AML-193 (cell line): ENCODE measurements around the gene FADS1.
A peak's percentile ranks its signal among the peaks of the same experiment; 100 is the strongest.

ENCODE experiments used
- DNase-seq, 2 experiments: peaks; one replicate each; lab custom pipeline; 2025; lab: John Stamatoyannopoulos, UW

FADS1 gene

DNA sequence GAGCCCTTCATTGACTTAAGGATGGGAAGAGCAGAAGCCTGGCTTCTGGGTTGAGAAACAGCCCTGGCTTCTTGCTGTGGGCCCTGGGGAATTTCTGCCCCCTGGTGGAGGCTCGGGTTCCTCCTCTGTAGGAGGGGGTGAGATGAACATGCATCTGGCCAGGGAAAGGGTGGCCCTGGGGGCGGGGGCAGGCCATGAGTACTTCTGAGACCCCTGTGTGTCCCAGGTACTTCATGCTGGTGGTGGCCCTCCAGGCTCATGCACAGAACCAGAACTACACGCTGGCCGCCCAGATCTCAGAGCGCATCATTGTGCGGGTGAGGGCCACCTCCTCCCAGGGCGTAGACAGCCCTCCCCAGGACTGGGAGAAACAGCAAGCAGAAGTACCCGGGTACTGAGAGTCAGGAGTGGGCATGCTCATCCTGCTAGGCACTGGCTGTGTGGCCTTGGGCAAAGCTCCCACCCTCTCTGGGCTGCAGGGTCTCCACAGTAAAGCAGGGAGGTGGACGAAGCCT, 40.2 kb downstream of the FADS1 start:
- DNase-seq: peak; percentile 33 to 71

DNA sequence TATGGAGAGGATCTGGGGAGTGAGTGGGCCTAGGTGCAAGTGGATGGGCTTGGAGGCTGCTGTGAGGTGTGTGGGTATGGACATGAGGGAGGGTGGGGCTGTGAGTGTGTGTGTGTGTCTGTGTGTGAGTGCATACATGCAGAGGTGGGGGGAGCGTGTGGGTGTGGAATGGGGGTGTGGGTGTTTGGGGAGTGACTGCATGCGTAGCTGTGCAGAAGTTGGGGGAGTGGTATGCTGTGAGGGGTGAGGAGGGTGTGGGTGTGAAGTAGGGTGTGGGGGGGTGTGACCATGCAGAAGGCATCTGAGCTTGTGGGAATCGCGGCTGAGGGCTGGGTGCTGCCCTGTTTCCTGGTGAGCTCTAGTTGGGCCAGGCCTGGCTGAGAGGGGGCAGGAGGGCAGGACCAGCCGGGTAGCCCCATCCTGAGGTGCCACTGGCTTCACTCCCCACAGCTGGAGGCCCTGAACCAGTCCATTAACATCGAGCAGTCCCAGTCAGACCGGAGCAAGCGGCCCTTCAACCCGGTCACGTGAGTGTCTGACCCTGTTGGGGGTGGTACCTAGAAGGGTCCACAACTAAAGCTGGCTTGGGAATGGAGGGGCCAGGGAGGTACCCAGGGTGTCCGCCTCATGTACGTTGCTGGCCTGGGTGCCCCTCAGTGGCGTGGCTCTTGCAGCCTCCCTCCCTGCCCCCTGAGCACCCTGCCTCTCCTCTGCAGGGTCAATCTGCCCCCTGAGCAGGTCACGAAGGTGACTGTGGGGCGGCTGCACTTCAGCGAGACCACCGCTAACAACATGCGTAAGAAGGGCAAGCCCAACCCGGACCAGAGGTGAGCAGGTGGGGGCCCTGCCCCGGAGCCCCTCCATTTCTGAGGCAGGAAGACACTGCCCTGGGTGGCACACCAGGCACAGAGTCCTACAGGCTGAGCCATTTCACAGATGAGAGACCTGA, 40.9 kb downstream of the FADS1 start:
- no peak for DNase-seq

DNA sequence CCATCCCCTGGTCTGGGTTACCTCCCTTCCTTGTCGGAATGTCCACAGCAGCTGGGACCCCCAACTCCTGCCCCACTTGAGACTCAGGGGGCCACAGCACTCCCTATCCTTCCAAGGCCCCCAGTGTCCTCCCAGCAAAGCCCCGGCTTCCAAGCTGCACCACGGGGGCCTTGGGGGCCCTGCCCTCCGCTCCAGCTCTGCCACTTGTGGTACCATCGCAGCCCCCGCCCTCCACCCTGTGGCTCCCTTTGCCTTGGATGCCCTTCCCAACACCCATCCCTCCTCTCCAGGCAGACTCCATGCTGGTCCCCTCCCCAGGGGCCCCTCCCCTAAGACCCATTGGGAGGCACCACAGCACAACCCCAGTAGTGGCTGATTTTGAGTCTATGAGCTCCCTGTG, 41.7 kb downstream of the FADS1 start:
- no peak for DNase-seq

DNA sequence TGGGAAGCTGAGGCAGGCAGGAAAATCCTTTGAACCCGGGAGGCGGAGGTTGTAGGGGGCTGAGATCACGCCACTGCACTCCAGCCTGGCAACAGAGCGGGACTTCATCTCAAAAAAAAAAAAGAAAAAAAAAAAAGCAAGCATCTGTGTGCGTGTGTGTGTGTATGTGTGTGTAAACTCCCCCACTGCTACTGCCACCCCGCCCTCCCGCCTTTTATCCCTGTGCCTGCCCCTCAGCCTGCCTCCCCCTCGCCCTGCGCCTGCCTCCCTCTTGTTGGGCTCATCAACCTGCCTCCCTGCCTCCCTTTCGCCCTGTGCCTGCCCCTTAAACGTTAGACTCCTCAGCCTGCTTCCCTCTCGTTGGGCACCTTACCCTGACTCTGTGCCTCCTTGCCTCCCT, 42.4 kb downstream of the FADS1 start:
- no peak for DNase-seq

DNA sequence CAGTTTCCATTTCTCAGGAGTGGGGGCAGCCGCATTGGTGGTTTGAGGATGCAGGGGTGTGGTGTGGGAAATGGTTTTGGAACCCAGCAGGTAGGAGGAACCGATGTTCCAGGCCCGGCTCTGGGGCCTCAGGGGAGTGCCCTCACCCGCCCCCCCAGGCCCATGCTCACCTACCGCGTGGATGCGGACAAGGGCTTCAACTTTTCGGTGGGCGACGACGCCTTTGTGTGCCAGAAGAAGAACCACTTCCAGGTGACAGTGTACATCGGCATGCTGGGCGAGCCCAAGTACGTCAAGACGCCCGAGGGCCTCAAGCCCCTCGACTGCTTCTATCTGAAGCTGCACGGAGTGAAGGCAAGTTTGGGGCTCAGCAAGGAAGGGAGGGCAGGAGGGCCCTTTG, 43.0 kb downstream of the FADS1 start:
- DNase-seq: no peak

DNA sequence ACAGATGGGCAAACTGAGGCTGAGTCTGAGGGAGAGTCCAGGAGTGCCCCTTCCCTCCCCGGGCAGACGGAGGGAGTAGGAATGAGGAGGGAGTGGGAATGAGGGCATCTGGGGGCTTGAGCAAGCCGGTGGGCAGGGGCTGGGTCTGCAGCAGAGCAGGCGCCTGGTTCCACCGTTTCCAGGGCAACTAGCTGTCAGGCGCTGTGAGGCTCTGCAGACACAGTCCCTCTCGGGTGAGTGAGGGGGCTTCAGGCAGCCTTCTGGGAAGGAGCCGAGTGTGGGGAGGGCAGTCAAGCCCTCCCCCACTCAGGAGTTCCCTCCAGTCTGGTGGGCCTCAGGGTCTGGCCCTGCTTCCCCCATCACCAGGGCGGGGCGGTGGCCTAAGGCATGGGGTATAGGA, 43.4 kb downstream of the FADS1 start:
- no peak for DNase-seq

DNA sequence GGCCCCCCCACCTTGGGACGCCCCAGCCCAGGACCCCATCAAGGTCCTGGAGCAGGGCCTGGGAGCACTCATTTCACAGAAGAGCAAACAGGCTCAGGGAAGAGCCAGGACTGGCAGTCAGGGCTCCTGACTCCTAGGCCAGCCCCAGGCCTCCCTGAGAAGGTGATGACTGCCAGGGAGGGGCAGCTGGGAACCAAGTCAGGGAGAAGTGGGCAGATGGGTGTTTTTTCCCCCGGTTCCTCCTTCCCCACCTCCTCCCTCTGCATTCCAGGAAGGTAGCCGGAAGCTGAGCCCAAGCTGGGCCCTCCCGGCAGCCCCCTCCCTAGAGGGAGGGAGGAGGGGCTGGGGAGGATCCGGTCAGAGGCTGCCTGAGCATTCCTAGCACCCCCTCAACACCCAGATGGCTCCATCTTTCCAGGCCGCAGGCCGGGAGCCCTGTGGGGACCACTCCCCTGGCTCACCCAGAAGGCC, 44.8 kb downstream of the FADS1 start:
- no peak for DNase-seq

DNA sequence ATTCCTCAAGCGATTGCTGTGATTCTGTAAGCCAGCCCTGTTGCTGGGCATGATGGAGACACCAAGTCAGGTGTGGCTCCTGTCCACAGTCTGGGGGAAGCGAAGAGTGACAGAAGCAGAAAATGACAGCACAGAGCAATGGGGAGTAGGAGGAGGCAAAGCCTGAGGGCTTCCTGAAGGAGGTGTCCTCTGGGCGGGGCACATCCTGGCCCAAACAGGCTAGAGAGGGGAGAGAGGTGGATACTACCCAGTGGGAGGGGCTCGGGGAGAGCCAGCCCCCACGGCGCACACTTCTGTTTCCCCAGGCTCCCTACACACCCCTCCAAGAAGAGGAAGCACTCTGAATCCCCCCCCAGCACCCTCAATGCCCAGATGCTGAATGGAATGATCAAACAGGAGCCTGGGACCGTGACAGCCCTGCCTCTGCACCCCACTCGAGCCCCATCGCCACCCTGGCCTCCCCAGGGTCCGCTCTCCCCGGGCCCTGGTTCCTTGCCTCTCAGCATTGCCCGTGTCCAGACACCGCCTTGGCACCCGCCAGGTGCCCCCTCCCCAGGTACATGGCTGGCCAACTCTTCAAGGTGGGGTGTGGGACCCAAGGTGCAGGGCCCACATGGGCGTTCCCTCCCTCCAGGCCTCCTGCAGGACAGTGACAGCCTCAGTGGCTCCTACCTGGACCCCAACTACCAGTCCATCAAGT, 45.5 kb downstream of the FADS1 start:
- no peak for DNase-seq

DNA sequence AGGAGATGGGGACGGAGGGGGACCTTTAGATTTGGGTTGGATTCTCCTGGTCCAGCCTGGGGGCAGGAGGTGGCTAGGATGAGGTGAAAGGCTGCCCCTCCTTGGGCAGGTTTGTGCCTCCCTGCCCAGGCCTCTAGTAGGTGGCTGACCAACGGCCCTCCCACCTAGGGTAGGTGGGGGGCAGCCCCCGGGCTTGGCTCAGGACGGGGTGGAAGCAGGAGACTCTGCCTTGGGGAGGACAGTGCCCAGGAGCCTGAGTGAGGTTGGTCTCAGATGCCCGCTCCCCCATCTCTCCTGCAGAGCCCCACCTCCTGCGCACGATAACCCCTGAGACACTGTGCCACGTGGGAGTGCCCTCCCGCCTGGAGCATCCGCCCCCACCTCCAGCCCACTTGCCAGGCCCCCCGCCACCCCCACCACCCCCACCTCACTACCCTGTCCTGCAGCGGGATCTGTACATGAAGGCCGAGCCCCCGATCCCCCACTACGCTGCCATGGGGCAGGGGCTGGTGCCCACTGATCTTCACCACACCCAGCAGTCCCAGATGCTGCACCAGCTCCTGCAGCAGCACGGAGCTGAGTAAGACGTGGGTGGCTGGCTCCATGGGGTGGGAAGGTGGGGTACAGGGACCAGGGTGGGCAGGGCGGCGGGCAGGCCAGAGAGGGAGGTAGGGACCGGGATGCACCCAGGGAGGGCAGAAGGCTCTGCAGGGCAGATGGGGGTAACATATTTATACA, 46.7 kb downstream of the FADS1 start:
- no peak for DNase-seq

DNA sequence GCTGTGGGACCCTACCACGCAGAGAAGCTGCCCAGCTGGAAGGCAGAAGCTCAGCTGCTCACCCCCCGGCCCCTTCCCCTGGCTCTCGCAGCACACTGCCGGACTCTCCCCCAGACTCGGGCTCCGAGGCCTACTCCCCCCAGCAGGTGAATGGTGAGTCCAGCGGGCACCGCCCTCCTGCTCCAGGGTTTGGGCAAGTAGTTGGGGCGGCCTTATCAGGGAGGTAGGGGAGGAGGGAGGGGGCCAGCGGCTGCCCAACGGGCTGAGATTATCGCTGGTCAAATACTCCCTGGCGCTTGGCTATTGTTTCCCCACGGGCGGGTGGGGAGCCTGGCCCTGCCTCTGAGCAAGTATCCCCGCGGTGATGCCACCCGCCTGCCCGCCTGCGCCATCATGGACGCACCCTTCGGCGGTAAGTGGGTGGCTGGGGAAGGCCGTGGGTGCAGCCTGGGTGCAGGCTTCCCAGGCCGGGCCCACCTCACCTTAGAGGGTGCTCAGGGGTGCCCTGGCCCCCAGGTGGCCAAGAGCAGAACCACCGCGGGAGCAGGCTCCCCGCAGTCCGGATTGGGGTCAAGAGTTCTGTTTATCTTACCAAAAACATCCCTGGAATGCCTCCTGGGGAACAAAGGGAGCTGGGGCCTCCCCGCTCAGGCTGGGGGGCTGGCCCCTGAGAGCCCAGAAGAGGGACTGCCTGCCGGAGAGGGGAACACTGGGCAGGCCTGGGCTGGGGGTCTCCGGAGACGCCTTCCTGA, 47.5 kb downstream of the FADS1 start:
- DNase-seq: no peak

DNA sequence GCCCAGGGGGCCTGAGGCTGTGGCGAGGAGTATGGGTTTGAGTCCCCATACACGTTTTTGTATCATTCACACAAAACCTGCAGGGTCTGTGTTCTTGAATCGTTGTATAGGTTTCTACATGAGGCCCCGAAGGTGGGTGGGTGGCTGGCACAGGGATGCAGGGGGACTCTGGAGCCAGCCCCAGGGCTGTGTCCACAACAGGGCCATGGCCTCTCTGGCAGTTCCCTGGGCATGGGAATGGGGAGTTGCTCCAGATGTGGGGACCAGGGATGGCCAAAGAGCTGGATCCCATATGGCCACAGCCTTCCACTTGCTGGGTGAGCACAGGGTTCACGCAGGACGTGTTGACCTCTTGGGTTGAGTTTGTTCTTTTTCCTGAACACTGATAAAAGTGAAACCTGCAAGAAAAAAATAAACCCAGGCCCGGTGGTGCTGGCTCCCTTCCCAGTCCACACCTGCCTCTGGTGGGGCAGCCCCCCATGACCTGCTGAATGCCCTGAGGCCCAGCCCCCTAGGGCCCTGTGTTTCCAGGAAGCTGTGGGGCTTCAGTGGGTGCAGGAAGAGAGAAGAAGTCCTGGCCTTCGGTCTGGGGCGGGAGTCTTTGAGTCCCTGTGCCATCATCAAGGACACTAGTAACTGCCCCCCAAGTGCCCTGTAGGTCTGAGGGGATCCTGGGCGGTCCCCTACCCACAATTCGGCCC, 48.3 kb downstream of the FADS1 start:
- no peak for DNase-seq

DNA sequence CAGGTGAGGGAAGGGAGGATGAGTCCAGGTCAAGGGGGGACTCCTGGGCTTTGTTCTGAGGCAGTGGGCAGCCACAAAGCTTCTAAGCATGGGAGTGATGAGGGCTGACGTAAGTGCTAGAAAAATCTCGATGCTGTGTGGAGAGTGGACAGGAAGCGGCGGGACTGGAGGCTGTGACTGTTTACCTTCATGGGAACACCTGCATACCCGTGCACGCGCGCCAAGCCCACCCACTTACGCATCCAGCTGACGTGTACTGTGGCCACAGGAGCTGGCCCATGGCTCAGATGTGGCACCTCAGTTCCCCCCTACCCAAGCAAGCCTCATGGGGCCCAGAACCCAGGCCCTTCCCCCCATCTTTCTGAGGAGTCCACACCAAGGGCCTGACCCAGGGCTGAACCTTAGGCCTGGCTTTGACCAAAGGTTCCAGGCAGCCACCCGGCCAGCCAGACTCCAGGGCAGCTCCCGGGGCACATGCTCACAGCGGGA, 50.4 kb downstream of the FADS1 start:
- DNase-seq: no peak

DNA sequence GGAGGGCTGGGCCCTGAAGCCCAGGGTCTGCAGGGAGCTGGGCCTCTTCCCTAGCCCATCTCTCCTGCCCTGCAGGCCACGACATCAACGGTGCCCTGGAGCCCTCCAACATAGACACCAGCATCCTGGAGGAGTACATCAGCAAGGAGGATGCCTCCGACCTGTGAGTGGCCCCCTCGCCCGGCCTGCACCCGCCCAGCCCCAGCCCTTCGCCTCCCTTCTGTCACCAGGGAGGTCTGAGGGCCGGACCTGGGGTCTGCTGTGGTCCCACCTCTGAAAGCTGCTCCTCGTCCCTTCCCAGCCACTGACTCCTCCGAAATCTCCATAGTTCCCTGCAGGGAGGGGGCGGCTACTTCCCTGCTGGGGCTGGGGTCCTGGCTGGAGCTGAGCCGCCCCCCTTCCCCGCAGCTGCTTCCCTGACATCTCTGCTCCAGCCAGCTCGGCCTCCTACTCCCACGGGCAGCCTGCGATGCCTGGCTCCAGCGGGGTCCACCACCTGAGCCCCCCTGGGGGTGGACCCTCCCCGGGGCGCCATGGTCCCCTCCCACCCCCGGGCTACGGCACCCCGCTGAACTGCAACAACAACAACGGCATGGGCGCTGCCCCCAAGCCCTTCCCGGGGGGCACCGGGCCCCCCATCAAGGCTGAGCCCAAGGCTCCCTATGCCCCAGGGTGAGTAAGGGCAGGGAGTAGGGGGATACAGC, 51.1 kb downstream of the FADS1 start:
- no peak for DNase-seq

DNA sequence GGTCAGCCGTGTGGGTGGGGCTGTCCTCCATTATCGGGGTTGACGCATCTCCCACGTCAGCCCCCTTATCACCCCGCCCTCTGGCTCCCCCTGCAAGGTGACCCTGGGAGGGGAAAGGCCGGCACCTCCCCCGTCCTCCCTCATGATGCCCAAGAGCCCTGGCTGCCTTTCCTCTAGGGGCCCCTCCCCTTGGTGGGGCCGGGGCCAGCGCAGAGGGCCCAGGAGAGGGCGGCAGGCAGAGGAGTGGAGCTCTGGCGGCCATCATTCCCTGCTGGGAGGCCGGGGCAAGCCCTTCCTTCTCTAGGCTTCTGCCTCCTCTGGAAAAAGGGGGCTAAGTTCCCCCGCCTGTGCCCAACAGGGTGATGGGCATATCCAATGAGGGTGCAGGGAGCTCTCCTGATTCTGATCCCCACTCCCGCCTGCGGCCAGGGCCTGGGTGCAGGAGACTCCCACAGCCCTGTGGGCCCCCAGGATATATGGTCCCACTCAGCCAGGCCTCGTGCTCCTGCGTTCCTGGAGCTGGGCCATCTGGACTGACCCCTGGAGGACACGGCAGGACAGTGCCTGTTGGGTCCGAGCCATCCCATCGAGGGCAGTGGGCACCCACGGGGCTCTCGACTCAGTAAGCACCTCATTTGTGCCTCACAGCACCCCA, 52.1 kb downstream of the FADS1 start:
- no peak for DNase-seq

DNA sequence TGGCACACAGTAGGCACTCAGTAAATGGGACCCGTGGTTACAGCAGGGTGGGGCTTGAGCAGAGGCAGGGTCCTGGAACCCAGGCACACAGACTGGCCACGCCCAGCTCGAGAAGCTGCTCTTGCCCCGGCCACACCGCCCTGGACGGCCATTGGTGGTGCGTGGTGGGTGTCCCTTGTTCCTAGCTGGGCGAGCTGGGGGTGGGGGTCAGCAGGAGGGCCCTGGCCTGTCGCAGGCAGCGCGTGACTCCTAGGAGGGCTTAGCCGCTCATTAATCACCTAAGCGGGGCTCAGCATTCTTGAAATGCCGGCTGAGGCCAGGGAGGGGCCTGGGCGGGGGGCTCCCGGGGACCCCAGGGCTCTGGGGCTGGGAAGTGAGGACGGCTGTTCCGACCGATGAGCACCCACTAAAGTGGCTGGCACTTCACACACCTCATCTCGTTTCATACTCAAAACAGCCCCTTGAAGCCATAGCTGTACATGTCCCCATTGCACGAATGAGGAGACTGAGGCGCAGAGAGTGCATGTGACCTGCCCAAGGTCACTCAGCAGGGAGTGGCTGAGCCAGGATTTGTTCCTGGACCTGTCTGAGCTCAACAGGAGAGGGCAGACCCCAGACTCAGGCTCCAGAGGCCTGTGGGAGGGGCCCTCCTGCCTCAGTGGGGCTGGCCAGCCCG, 52.7 kb downstream of the FADS1 start:
- no peak for DNase-seq

DNA sequence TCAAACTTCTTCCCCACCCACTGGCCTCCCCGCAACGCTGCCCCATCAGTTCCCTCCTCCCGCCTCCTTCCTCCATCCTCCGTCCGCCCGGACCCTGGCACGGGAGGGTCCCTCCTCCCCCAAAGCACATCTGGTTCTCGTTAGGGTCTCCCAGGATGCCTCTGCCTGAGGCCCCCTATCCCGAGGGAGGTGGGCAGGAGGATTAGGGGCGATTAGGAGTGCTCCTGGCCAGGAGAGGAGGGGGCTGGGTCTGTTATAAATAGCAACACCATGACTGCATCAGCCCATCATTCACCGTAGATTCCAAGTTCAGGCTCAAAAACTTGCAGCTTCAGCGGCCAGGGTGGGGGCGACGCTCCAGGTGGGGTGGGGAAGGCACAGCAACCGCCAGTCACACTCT, 54.0 kb downstream of the FADS1 start:
- no peak for DNase-seq

DNA sequence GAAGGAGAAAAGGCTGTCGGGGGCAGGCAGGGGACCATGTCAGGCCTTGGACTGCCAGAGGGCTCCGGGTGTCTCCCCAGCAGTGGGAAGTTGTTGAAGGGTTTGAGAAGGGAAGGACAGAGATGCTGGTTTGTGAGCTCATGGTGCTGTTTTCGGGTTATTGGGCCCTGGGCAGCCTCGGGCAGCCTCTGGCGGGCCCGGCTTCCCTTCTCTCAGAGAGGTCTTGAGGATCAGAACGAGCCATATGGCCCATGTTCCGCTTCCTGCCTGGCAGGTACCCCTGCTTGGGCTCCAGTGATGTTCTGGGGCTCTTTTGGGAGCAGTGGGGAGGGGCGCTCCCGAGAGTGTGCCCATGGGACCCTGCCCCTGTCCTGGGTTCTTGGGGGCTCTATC, 54.6 kb downstream of the FADS1 start:
- no peak for DNase-seq

DNA sequence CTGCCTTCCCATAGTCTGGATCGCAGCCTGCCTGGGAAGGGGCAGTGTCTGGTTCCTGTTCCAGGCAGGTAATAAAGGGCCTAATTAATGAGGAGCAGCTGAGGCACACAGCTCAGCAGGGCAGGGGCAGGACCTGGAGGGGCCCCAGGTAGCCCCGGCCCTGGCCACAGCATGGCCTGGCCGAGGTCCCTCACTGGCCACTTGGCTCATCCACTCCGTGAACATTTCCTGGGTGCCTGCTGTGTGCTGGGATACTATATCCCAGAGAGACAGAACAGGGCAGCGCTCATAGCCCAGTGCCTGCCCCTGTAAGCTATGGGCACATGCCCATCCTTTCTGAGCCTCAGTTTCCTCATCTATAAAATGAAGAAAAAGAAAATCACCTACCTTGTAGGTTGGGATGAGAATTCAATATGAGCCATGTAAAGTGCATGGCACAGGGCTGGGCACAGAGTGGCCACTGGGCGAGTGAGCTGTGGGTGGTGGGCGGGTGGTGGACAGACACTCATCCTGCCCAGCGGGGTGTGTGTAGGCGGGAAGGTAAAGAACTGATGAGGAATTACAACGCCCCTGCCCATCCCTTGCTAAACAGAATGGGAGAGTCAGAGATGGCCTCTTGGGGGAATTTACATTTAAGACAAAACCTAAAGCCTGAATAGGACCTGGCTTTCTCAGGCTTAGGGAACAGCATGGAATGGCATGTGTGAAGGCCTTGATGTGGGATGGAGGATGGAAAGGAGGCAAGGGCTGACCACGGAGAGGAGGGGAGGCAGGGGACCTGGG, 55.2 kb downstream of the FADS1 start:
- no peak for DNase-seq
